22Rv1 (cell line): ENCODE data around the gene FDX1.
"Not testable (repeated sequence)": the region's sequence is repeated elsewhere in the genome, so short reads cannot be mapped to it uniquely, and the experiment has no call there.

Experiments
- ZFX ChIP-seq: fragments of 450-650 bp; IDR thresholded peaks from 2 replicates; pipeline ENCODE4 v1.6.1; 2017; ENCODE audit warnings: antibody characterized with exemption, borderline replicate concordance
- TF ChIP-seq, protein P1 (sequence below): fragments of 450-650 bp; IDR thresholded peaks from 2 replicates; pipeline ENCODE4 v1.5.1; 2017; ENCODE audit warnings: mild to moderate bottlenecking

- TF ChIP-seq, protein P1, sequence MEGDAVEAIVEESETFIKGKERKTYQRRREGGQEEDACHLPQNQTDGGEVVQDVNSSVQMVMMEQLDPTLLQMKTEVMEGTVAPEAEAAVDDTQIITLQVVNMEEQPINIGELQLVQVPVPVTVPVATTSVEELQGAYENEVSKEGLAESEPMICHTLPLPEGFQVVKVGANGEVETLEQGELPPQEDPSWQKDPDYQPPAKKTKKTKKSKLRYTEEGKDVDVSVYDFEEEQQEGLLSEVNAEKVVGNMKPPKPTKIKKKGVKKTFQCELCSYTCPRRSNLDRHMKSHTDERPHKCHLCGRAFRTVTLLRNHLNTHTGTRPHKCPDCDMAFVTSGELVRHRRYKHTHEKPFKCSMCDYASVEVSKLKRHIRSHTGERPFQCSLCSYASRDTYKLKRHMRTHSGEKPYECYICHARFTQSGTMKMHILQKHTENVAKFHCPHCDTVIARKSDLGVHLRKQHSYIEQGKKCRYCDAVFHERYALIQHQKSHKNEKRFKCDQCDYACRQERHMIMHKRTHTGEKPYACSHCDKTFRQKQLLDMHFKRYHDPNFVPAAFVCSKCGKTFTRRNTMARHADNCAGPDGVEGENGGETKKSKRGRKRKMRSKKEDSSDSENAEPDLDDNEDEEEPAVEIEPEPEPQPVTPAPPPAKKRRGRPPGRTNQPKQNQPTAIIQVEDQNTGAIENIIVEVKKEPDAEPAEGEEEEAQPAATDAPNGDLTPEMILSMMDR, result not testable (repeated sequence)
- not testable (repeated sequence) for TF ChIP-seq ZFX
Measured at GRCh38 chr11:110421658-110422057, 8.1 kb upstream of the FDX1 start.
